ENCODE data around the gene RCAN2. TPM values are rescaled to one million over a fixed set of nuclear protein-coding genes. Genes with fewer than 3 reads are reported as not detected.

RCAN2 gene
- total and polyA plus RNA-seq, 4 donors, result 4.5 to 16.7 (median 4.8) TPM

- Histone ChIP-seq H3K27ac (ENCODE audit: low read depth in 1 of 2, low read length in 1 of 2) (no peak overlapping the region), H3K9me3 (ENCODE audit: control insufficient read depth in 4 of 4, insufficient read depth in 3 of 4, low read length in 3 of 4) (no peaks in the 10 kb centered on the region), H3K4me3 (no peak overlapping the region), H3K27me3 (ENCODE audit: control insufficient read depth in 3 of 3, insufficient read depth in 3 of 3, low read length in 2 of 3) (no peaks in the 10 kb centered on the region), H3K36me3 (ENCODE audit: control insufficient read depth in 4 of 4, insufficient read depth in 4 of 4, low read length in 4 of 4) (peaks cover 0 to 3% (median 0%) of the 10 kb centered on the region in 4 donors), H3K4me1 (ENCODE audit: control insufficient read depth in 5 of 5, insufficient read depth in 5 of 5, low read length in 5 of 5) (peaks cover 0 to 15% (median 6%) of the 10 kb centered on the region in 5 donors), H3K9ac (ENCODE audit: insufficient read depth in 1 of 2, low read length in 2 of 2) (no peak overlapping the region)
- DNase-seq, result no peak
- ATAC-seq (ENCODE audit: insufficient read depth, low FRiP score), result no peak
- 60% methylated on average over 4 of the region's 4 CpGs for WGBS, 2 donors
- TF ChIP-seq CTCF (IDR thresholded peaks at IDR 0.05; ENCODE audit: control extremely low read depth, extremely low read depth), result no peak
Measured at GRCh38 chr6:46465294-46466165, 25.7 kb downstream of the RCAN2 start.

- TF ChIP-seq CTCF (IDR thresholded peaks at IDR 0.05; ENCODE audit: control extremely low read depth, extremely low read depth), result no peak
- Histone ChIP-seq H3K27ac (ENCODE audit: low read depth in 1 of 2, low read length in 1 of 2) (no peak overlapping the region), H3K9ac (ENCODE audit: insufficient read depth in 1 of 2, low read length in 2 of 2) (no peak overlapping the region), H3K27me3 (ENCODE audit: control insufficient read depth in 3 of 3, insufficient read depth in 3 of 3, low read length in 2 of 3) (no peaks in the 10 kb centered on the region), H3K4me3 (no peak overlapping the region), H3K4me1 (ENCODE audit: control insufficient read depth in 5 of 5, insufficient read depth in 5 of 5, low read length in 5 of 5) (peaks cover 0 to 20% (median 6%) of the 10 kb centered on the region in 5 donors), H3K36me3 (ENCODE audit: control insufficient read depth in 4 of 4, insufficient read depth in 4 of 4, low read length in 4 of 4) (no peaks in the 10 kb centered on the region), H3K9me3 (ENCODE audit: control insufficient read depth in 4 of 4, insufficient read depth in 3 of 4, low read length in 3 of 4) (no peaks in the 10 kb centered on the region)
- ATAC-seq (ENCODE audit: insufficient read depth, low FRiP score) (no peak), DNase-seq (no peak)
- 77 to 89% methylated on average over 2 of the region's 2 CpGs for WGBS, 2 donors
Measured at GRCh38 chr6:46456297-46456696, 35.0 kb downstream of the RCAN2 start.

- Histone ChIP-seq H3K4me1 (ENCODE audit: control insufficient read depth in 5 of 5, insufficient read depth in 5 of 5, low read length in 5 of 5) (peaks cover 0 to 23% (median 6%) of the 10 kb centered on the region in 5 donors), H3K4me3 (no peak overlapping the region), H3K9me3 (ENCODE audit: control insufficient read depth in 4 of 4, insufficient read depth in 3 of 4, low read length in 3 of 4) (no peaks in the 10 kb centered on the region), H3K27me3 (ENCODE audit: control insufficient read depth in 3 of 3, insufficient read depth in 3 of 3, low read length in 2 of 3) (no peaks in the 10 kb centered on the region), H3K36me3 (ENCODE audit: control insufficient read depth in 4 of 4, insufficient read depth in 4 of 4, low read length in 4 of 4) (no peaks in the 10 kb centered on the region), H3K9ac (ENCODE audit: insufficient read depth in 1 of 2, low read length in 2 of 2) (no peak overlapping the region), H3K27ac (ENCODE audit: low read depth in 1 of 2, low read length in 1 of 2) (no peak overlapping the region)
- WGBS, 2 donors, result 95 to 98% methylated on average over 1 of the region's 1 CpG
- no peak for ATAC-seq (ENCODE audit: insufficient read depth, low FRiP score)
- no peak for DNase-seq
- TF ChIP-seq CTCF (IDR thresholded peaks at IDR 0.05; ENCODE audit: control extremely low read depth, extremely low read depth), result no peak
Measured at GRCh38 chr6:46454691-46455090, 36.6 kb downstream of the RCAN2 start.
